Measurements from ENCODE around the gene TEKT1. TPM values are rescaled to one million over a fixed set of nuclear protein-coding genes. Genes with fewer than 3 reads are reported as not detected.

The TEKT1 gene
- total and polyA plus RNA-seq, 2 experiments from 2014 or later, result not detected

Small RNA genes lying within 50 kb of the gene (small RNA-seq; reads per million reads assigned to genes)
- gene AC004706.2 (ENCODE audit: low replicate concordance), result not detected

Other genes starting within 250 kb of the TEKT1 start
- 27.8 and 31.8 TPM in 2 replicates for gene KIAA0753, start 191.0 kb downstream of the TEKT1 start, total RNA-seq (2014; rRNA removed; shearing (Covaris generic))
- 5.9 and 6.0 TPM in 2 replicates for gene KIAA0753, start 191.0 kb downstream of the TEKT1 start, polyA plus RNA-seq (2016; fragmentation: Nextera tagmentation; extraction: Ambion mirVana)
- gene TXNDC17, start 190.7 kb downstream of the TEKT1 start, total RNA-seq (2014; rRNA removed; shearing (Covaris generic)), result 197 and 202 TPM in 2 replicates
- 887 and 915 TPM in 2 replicates for gene TXNDC17, start 190.7 kb downstream of the TEKT1 start, polyA plus RNA-seq (2016; fragmentation: Nextera tagmentation; extraction: Ambion mirVana)
- 5.0 and 5.5 TPM in 2 replicates for gene MED31, start 180.1 kb downstream of the TEKT1 start, total RNA-seq (2014; rRNA removed; shearing (Covaris generic))
- 40.0 and 49.3 TPM in 2 replicates for gene MED31, start 180.1 kb downstream of the TEKT1 start, polyA plus RNA-seq (2016; fragmentation: Nextera tagmentation; extraction: Ambion mirVana)
- 1.7 and 2.7 TPM in 2 replicates for gene C17orf100, start 180.0 kb downstream of the TEKT1 start, total RNA-seq (2014; rRNA removed; shearing (Covaris generic))
- 3.9 and 4.8 TPM in 2 replicates for gene C17orf100, start 180.0 kb downstream of the TEKT1 start, polyA plus RNA-seq (2016; fragmentation: Nextera tagmentation; extraction: Ambion mirVana)
- 1.4 and 2.3 TPM in 2 replicates for gene SLC13A5, start 118.4 kb downstream of the TEKT1 start, total RNA-seq (2014; rRNA removed; shearing (Covaris generic))
- 0.38 and 1.2 TPM in 2 replicates for gene SLC13A5, start 118.4 kb downstream of the TEKT1 start, polyA plus RNA-seq (2016; fragmentation: Nextera tagmentation; extraction: Ambion mirVana)
- not detected in 2 replicates for gene XAF1, start 75.7 kb downstream of the TEKT1 start, total RNA-seq (2014; rRNA removed; shearing (Covaris generic))
- gene XAF1, start 75.7 kb downstream of the TEKT1 start, polyA plus RNA-seq (2016; fragmentation: Nextera tagmentation; extraction: Ambion mirVana), result not detected in 2 replicates
- 0.19 TPM in 1 of 2 replicates, not detected in the other for gene FBXO39, start 55.5 kb downstream of the TEKT1 start, total RNA-seq (2014; rRNA removed; shearing (Covaris generic))
- gene FBXO39, start 55.5 kb downstream of the TEKT1 start, polyA plus RNA-seq (2016; fragmentation: Nextera tagmentation; extraction: Ambion mirVana), result 0.17 TPM in 1 of 2 replicates, not detected in the other
- 0.66 and 1.2 TPM in 2 replicates for gene ALOX12, start 164.3 kb upstream of the TEKT1 start, total RNA-seq (2014; rRNA removed; shearing (Covaris generic))
- gene ALOX12, start 164.3 kb upstream of the TEKT1 start, polyA plus RNA-seq (2016; fragmentation: Nextera tagmentation; extraction: Ambion mirVana), result 1.5 and 1.8 TPM in 2 replicates
- gene RNASEK, start 180.9 kb upstream of the TEKT1 start, total RNA-seq (2014; rRNA removed; shearing (Covaris generic)), result 126 and 134 TPM in 2 replicates
- 296 and 298 TPM in 2 replicates for gene RNASEK, start 180.9 kb upstream of the TEKT1 start, polyA plus RNA-seq (2016; fragmentation: Nextera tagmentation; extraction: Ambion mirVana)
- gene BCL6B, start 191.3 kb upstream of the TEKT1 start, total RNA-seq (2014; rRNA removed; shearing (Covaris generic)), result 4.2 and 4.5 TPM in 2 replicates
- 2.1 and 3.3 TPM in 2 replicates for gene BCL6B, start 191.3 kb upstream of the TEKT1 start, polyA plus RNA-seq (2016; fragmentation: Nextera tagmentation; extraction: Ambion mirVana)
- 4.4 and 4.7 TPM in 2 replicates for gene SLC16A13, start 204.3 kb upstream of the TEKT1 start, total RNA-seq (2014; rRNA removed; shearing (Covaris generic))
- gene SLC16A13, start 204.3 kb upstream of the TEKT1 start, polyA plus RNA-seq (2016; fragmentation: Nextera tagmentation; extraction: Ambion mirVana), result 1.2 and 2.2 TPM in 2 replicates
- 0.42 TPM in 1 of 2 replicates, not detected in the other for gene SLC16A11, start 212.4 kb upstream of the TEKT1 start, total RNA-seq (2014; rRNA removed; shearing (Covaris generic))
- 0.68 and 1.4 TPM in 2 replicates for gene SLC16A11, start 212.4 kb upstream of the TEKT1 start, polyA plus RNA-seq (2016; fragmentation: Nextera tagmentation; extraction: Ambion mirVana)
- gene CLEC10A, start 248.5 kb upstream of the TEKT1 start, total RNA-seq (2014; rRNA removed; shearing (Covaris generic)), result not detected in 2 replicates
- gene CLEC10A, start 248.5 kb upstream of the TEKT1 start, polyA plus RNA-seq (2016; fragmentation: Nextera tagmentation; extraction: Ambion mirVana), result not detected in 2 replicates

Measured in GM23338 (cell line).